ENCODE results near the gene COTL1. TPM values are rescaled to one million over a fixed set of nuclear protein-coding genes. Genes with fewer than 3 reads are reported as not detected.

The COTL1 gene
- polyA plus RNA-seq, 1 of the 3 experiments (the other 2 are of a cell fraction) = 91.6 TPM

- no peak for TF ChIP-seq FOXJ3 (CRISPR knock-in tag; IDR thresholded peaks at IDR 0.05)
- Histone ChIP-seq H2AFZ (ENCODE audit: low read depth) (no peak overlapping the region), H3K4me1 (ENCODE audit: control insufficient read depth in 1 of 2, insufficient read depth in 2 of 2, low read depth in 1 of 2, low read length in 1 of 2) (peaks cover 0 to 6% of the 10 kb centered on the region in 2 experiments; a peak in 1 of 4 replicates), H3K9me3 (no peaks in the 10 kb centered on the region), H3K27ac (ENCODE audit: low read depth in 2 of 2, low read length in 1 of 2) (peak overlapping the region in 1 of 2 experiments; percentile 45; a peak in 2 of 4 replicates), H4K20me1 (ENCODE audit: insufficient read depth) (no peaks in the 10 kb centered on the region), H3F3A (replicated peaks; ENCODE audit: insufficient read depth) (peaks cover 33% of the 10 kb centered on the region), H3K4me3 (ENCODE audit: low read depth in 2 of 2, low read length in 1 of 2) (no peak overlapping the region), H3K4me2 (no peak overlapping the region), H3K27me3 (ENCODE audit: insufficient read depth) (no peaks in the 10 kb centered on the region), H3K79me2 (ENCODE audit: insufficient read depth) (no peaks in the 10 kb centered on the region), H3K36me3 (replicated peaks in 1 of 2; ENCODE audit: control insufficient read depth in 1 of 2, insufficient read depth in 2 of 2, low read length in 1 of 2) (no peaks in the 10 kb centered on the region), H3K9ac (no peak overlapping the region), H3K9me2 (no peaks in the 10 kb centered on the region)
- DNase-seq = no peak
- POLR2A ChIA-PET = no interaction called here
- CTCF ChIA-PET = no interaction called here
- 87% methylated on average over 6 of the region's 6 CpGs for WGBS (ENCODE audit: low lambda C conversion rate)
Measured at GRCh38 chr16:84538222-84538840, 79.5 kb downstream of the COTL1 start.

GRCh38 chr16:84537491-84538151, 80.3 kb downstream of the COTL1 start:
- Histone ChIP-seq H3K4me3 (ENCODE audit: low read depth in 2 of 2, low read length in 1 of 2) (no peak overlapping the region), H3K36me3 (replicated peaks in 1 of 2; ENCODE audit: control insufficient read depth in 1 of 2, insufficient read depth in 2 of 2, low read length in 1 of 2) (no peaks in the 10 kb centered on the region), H3K4me1 (ENCODE audit: control insufficient read depth in 1 of 2, insufficient read depth in 2 of 2, low read depth in 1 of 2, low read length in 1 of 2) (peaks cover 0 to 12% of the 10 kb centered on the region in 2 experiments; a peak in 2 of 4 replicates), H3K27ac (ENCODE audit: low read depth in 2 of 2, low read length in 1 of 2) (peak overlapping the region in 1 of 2 experiments; percentile 45; a peak in 2 of 4 replicates), H3K9ac (no peak overlapping the region), H3K4me2 (no peak overlapping the region), H3K79me2 (ENCODE audit: insufficient read depth) (no peaks in the 10 kb centered on the region), H3K27me3 (ENCODE audit: insufficient read depth) (no peaks in the 10 kb centered on the region), H3K9me3 (no peaks in the 10 kb centered on the region), H4K20me1 (ENCODE audit: insufficient read depth) (no peaks in the 10 kb centered on the region), H2AFZ (ENCODE audit: low read depth) (no peak overlapping the region), H3K9me2 (no peaks in the 10 kb centered on the region), H3F3A (replicated peaks; ENCODE audit: insufficient read depth) (peaks cover 40% of the 10 kb centered on the region)
- ChIA-PET POLR2A (interaction anchor here (0.6 kb wide), 1 partner anchor 36 kb away, joined by 5 read pairs; no protein-coding TSS in a partner anchor), CTCF (interaction anchor here (1.2 kb wide), 1 partner anchor 32 kb away, joined by 3 read pairs; no protein-coding TSS in a partner anchor)
- TF ChIP-seq FOXJ3 (CRISPR knock-in tag; IDR thresholded peaks at IDR 0.05) = no peak
- TF ChIP-seq RCOR1 (IDR thresholded peaks at IDR 0.05; ENCODE audit: low read length) = no peak
- no peak for TF ChIP-seq PBX3 (IDR thresholded peaks at IDR 0.05)
- TF ChIP-seq TEAD4 (IDR thresholded peaks at IDR 0.05; ENCODE audit: borderline replicate concordance, insufficient read depth) = no peak
- TF ChIP-seq NRF1 (IDR thresholded peaks at IDR 0.05; ENCODE audit: low read depth, low read length) = no peak
- TF ChIP-seq CTCF (IDR thresholded peaks at IDR 0.05) = no peak
- no peak for TF ChIP-seq MEF2A (IDR thresholded peaks at IDR 0.05; ENCODE audit: borderline replicate concordance, low read depth)
- DNase-seq = no peak
- 97% methylated on average over 11 of the region's 11 CpGs for WGBS (ENCODE audit: low lambda C conversion rate)

Data from SK-N-SH (cell line).